ENCODE results near the gene RBFOX2. TPM values are rescaled to one million over a fixed set of nuclear protein-coding genes. Genes with fewer than 3 reads are reported as not detected.

The RBFOX2 gene
- total and polyA plus RNA-seq, 2 donors (not counting 1 experiment from before 2014, with no cell fraction given), result 173 to 190 TPM

DNA sequence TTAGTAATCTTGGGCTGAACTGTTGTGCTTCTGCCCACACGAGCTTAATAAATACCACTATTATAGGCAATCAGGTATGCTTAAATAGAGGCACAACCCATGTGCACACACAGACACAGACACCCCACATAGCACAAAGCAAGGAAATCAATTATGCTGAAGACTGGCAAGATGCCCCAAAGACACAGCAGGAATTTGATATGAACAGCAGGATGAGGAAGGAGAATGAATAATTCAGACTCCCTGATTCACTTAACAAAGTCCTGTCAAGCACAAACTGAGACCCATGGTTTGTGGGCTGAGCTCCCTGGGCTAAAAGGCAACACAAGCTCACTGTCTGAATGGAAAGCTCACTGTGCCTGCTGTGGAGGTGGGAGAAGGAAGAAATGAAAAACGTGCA lies 42.5 kb downstream of the RBFOX2 start:
- H3K27ac ChIP-seq (ENCODE audit: insufficient read depth, low read length), result no peak overlapping the region
- DNase-seq (ENCODE audit: low read depth in 2 of 2), result peak in 1 of 2 donors; percentile 76
- TF ChIP-seq EZH2 (IDR thresholded peaks at IDR 0.05; ENCODE audit: low read length, missing control alignments), result no peak
- TF ChIP-seq, protein P1, sequence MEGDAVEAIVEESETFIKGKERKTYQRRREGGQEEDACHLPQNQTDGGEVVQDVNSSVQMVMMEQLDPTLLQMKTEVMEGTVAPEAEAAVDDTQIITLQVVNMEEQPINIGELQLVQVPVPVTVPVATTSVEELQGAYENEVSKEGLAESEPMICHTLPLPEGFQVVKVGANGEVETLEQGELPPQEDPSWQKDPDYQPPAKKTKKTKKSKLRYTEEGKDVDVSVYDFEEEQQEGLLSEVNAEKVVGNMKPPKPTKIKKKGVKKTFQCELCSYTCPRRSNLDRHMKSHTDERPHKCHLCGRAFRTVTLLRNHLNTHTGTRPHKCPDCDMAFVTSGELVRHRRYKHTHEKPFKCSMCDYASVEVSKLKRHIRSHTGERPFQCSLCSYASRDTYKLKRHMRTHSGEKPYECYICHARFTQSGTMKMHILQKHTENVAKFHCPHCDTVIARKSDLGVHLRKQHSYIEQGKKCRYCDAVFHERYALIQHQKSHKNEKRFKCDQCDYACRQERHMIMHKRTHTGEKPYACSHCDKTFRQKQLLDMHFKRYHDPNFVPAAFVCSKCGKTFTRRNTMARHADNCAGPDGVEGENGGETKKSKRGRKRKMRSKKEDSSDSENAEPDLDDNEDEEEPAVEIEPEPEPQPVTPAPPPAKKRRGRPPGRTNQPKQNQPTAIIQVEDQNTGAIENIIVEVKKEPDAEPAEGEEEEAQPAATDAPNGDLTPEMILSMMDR (conservative IDR thresholded peaks at IDR 0.05 in 1 of 2, IDR thresholded peaks at IDR 0.05 in 1 of 2; ENCODE audit: low read depth in 1 of 2, low read length in 2 of 2), result no peak
- no peaks in the 10 kb centered on the region for H4K20me1 ChIP-seq (ENCODE audit: control insufficient read depth, extremely low read depth, insufficient read depth, low read length)
- H3K4me3 ChIP-seq (replicated peaks in 1 of 4; ENCODE audit: control extremely low read depth in 1 of 4, insufficient read depth in 1 of 4, low read depth in 3 of 4, low read length in 4 of 4), result no peak overlapping the region
- H3K9ac ChIP-seq (ENCODE audit: insufficient read depth, low read length), result no peak overlapping the region
- H3K79me2 ChIP-seq (ENCODE audit: control insufficient read depth, insufficient read depth, low read length), result peaks cover 44% of the 10 kb centered on the region
- no peak overlapping the region for H2AFZ ChIP-seq (ENCODE audit: low read length)
- H3K27me3 ChIP-seq (ENCODE audit: control insufficient read depth, insufficient read depth, low read length), result no peaks in the 10 kb centered on the region
- no peaks in the 10 kb centered on the region for H3K9me3 ChIP-seq (ENCODE audit: control insufficient read depth, insufficient read depth, low read depth, low read length)
- no peaks in the 10 kb centered on the region for H3K36me3 ChIP-seq (ENCODE audit: control insufficient read depth, insufficient read depth, low read length)
- peak overlapping the region; percentile 21 for H3K4me2 ChIP-seq (ENCODE audit: extremely low read depth, insufficient read depth, low read length)
- H3K4me1 ChIP-seq (ENCODE audit: control insufficient read depth, extremely low read depth, insufficient read depth, low read length), result peaks cover 18% of the 10 kb centered on the region

DNA sequence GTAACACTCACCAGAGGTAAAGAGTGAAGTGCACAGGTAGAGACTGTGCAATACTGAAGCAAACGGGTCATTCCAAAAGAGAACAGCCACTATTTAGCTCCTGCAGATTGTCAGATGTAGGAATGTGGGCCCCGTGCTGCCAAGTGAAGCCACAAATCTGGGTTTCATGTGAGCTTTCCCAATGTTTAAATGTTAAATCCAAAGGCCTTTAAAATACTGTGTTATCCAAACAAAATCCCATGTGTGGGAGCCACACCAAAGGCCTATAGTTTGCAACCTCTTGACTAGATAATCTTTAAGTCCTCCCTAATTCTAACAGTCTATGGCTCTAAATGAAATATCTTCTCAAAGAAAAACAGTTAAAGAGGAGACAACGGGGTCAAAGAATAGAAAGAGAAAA lies 43.3 kb downstream of the RBFOX2 start:
- no peak overlapping the region for H3K4me3 ChIP-seq (replicated peaks in 1 of 4; ENCODE audit: control extremely low read depth in 1 of 4, insufficient read depth in 1 of 4, low read depth in 3 of 4, low read length in 4 of 4)
- H3K79me2 ChIP-seq (ENCODE audit: control insufficient read depth, insufficient read depth, low read length), result peaks cover 47% of the 10 kb centered on the region
- no peaks in the 10 kb centered on the region for H4K20me1 ChIP-seq (ENCODE audit: control insufficient read depth, extremely low read depth, insufficient read depth, low read length)
- H3K9ac ChIP-seq (ENCODE audit: insufficient read depth, low read length), result no peak overlapping the region
- TF ChIP-seq, protein P1 (conservative IDR thresholded peaks at IDR 0.05 in 1 of 2, IDR thresholded peaks at IDR 0.05 in 1 of 2; ENCODE audit: low read depth in 1 of 2, low read length in 2 of 2), result no peak
- no peak overlapping the region for H2AFZ ChIP-seq (ENCODE audit: low read length)
- H3K27ac ChIP-seq (ENCODE audit: insufficient read depth, low read length), result no peak overlapping the region
- H3K4me1 ChIP-seq (ENCODE audit: control insufficient read depth, extremely low read depth, insufficient read depth, low read length), result peaks cover 15% of the 10 kb centered on the region
- no peaks in the 10 kb centered on the region for H3K36me3 ChIP-seq (ENCODE audit: control insufficient read depth, insufficient read depth, low read length)
- DNase-seq (ENCODE audit: low read depth in 2 of 2), result no peak
- no peaks in the 10 kb centered on the region for H3K27me3 ChIP-seq (ENCODE audit: control insufficient read depth, insufficient read depth, low read length)
- no peak overlapping the region for H3K4me2 ChIP-seq (ENCODE audit: extremely low read depth, insufficient read depth, low read length)
- H3K9me3 ChIP-seq (ENCODE audit: control insufficient read depth, insufficient read depth, low read depth, low read length), result no peaks in the 10 kb centered on the region

DNA sequence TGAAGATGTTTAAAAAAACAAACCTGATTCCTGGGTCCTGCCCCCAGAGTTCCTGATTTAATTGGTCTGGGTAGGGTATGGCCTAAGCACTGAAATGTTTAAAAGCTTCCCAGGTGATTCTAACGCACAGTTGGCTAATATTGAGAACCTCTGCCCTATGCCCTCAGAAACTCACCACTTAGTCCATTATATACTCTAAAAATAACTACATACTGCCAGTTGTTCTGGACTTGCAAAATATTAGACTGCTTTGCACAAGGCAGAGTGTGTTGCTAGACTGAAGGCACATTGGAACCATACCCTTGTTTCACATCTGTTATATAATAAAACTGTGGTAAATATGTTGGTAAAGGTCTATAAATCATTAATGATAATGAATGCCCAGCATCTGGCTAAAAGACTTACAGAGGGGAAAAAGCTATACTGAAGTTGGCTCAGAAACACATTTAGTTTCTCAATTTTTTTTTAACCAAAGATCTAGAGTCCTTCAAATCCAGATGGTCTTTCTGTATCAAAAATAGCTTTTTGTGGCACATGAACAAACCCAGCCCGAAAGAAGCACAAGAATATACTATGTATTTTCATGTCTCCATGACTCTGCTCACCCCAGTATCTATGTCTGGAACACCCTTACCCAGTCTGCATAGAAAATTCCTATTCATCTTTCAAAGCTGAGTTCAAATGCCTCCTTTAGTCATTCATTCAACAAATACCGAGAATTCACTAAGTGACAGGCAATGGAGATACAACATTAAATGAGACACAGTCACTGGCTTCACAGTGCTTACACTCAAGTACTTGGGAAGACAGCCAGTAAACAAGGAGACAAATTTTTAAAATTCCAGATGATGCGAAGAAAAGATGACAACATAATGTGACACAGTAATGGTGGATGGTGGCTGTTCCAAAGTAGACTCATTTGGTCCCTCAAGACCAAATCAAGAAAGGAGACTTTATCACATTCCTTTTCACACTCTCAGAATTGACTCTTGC lies 44.1 kb downstream of the RBFOX2 start:
- Histone ChIP-seq H4K20me1 (ENCODE audit: control insufficient read depth, extremely low read depth, insufficient read depth, low read length) (no peaks in the 10 kb centered on the region), H3K36me3 (ENCODE audit: control insufficient read depth, insufficient read depth, low read length) (no peaks in the 10 kb centered on the region), H3K9ac (ENCODE audit: insufficient read depth, low read length) (no peak overlapping the region), H3K79me2 (ENCODE audit: control insufficient read depth, insufficient read depth, low read length) (peaks cover 53% of the 10 kb centered on the region), H2AFZ (ENCODE audit: low read length) (no peak overlapping the region), H3K4me1 (ENCODE audit: control insufficient read depth, extremely low read depth, insufficient read depth, low read length) (peaks cover 15% of the 10 kb centered on the region), H3K4me3 (replicated peaks in 1 of 4; ENCODE audit: control extremely low read depth in 1 of 4, insufficient read depth in 1 of 4, low read depth in 3 of 4, low read length in 4 of 4) (no peak overlapping the region), H3K9me3 (ENCODE audit: control insufficient read depth, insufficient read depth, low read depth, low read length) (no peaks in the 10 kb centered on the region), H3K4me2 (ENCODE audit: extremely low read depth, insufficient read depth, low read length) (no peak overlapping the region), H3K27ac (ENCODE audit: insufficient read depth, low read length) (no peak overlapping the region), H3K27me3 (ENCODE audit: control insufficient read depth, insufficient read depth, low read length) (no peaks in the 10 kb centered on the region)
- no peak for DNase-seq (ENCODE audit: low read depth in 2 of 2)
- TF ChIP-seq EZH2 (IDR thresholded peaks at IDR 0.05; ENCODE audit: low read length, missing control alignments), result no peak
- TF ChIP-seq, protein P1 (conservative IDR thresholded peaks at IDR 0.05 in 1 of 2, IDR thresholded peaks at IDR 0.05 in 1 of 2; ENCODE audit: low read depth in 1 of 2, low read length in 2 of 2), result no peak

Data from fibroblast of lung (primary cell).